Trophoblast cell (in vitro differentiated cells and primary cell): ENCODE results near the gene NEURL4.

Experiments used
- DNase-seq, 2 donors: peaks; one replicate each; pipeline ENCODE4 v3.0.0-alpha.2; 2016
- H2AFZ ChIP-seq: 2 replicates; pipeline ENCODE4 v1.6.1; 2013; ENCODE audit warnings: low read length, moderate library complexity, mild to moderate bottlenecking; ENCODE audit not compliant: insufficient read depth, poor library complexity
- H2AK5ac ChIP-seq: 2 replicates; pipeline ENCODE4 v1.6.1; 2013; ENCODE audit warnings: mild to moderate bottlenecking, low read length
- H2BK120ac ChIP-seq: 2 replicates; pipeline ENCODE4 v1.6.1; 2013; ENCODE audit warnings: low read length, mild to moderate bottlenecking, moderate library complexity; ENCODE audit not compliant: insufficient read depth, poor library complexity
- H2BK12ac ChIP-seq: 2 replicates; pipeline ENCODE4 v1.6.1; 2013; ENCODE audit warnings: mild to moderate bottlenecking, low read length, moderate library complexity
- H2BK5ac ChIP-seq: 2 replicates; pipeline ENCODE4 v1.6.1; 2013; ENCODE audit warnings: low read length, low read depth, moderate library complexity, mild to moderate bottlenecking; ENCODE audit not compliant: poor library complexity
- H3K14ac ChIP-seq: 2 replicates; pipeline ENCODE4 v1.6.1; 2013; ENCODE audit warnings: mild to moderate bottlenecking, low read length
- H3K18ac ChIP-seq: 2 replicates; pipeline ENCODE4 v1.6.1; 2013; ENCODE audit warnings: mild to moderate bottlenecking, low read length
- H3K23ac ChIP-seq: 2 replicates; pipeline ENCODE4 v1.6.1; 2013; ENCODE audit warnings: low read length
- H3K27ac ChIP-seq: 2 replicates; pipeline ENCODE4 v1.5.1; 2013; ENCODE audit warnings: low read depth, mild to moderate bottlenecking, inconsistent platforms, low read length, moderate library complexity
- H3K27me3 ChIP-seq: 2 replicates; pipeline ENCODE4 v1.6.1; 2013; ENCODE audit warnings: inconsistent platforms, mild to moderate bottlenecking, low read length, moderate library complexity; ENCODE audit not compliant: insufficient read depth
- H3K36me3 ChIP-seq, 2 experiments: 1 replicate in 1 of 2; 2 replicates in 1 of 2; pipeline ENCODE4 v1.6.1; 2013; ENCODE audit warnings: low read length in 2 of 2, mild to moderate bottlenecking in 2 of 2, moderate library complexity in 1 of 2; ENCODE audit not compliant: insufficient read depth in 2 of 2, control insufficient read depth in 1 of 2
- H3K4ac ChIP-seq: 2 replicates; pipeline ENCODE4 v1.6.1; 2013; ENCODE audit warnings: low read depth, mild to moderate bottlenecking, low read length, moderate library complexity
- H3K4me1 ChIP-seq, 2 experiments: 1 replicate in 1 of 2; 2 replicates in 1 of 2; pipeline ENCODE4 v1.6.1; 2013; ENCODE audit warnings: low read length in 2 of 2, mild to moderate bottlenecking in 2 of 2, moderate library complexity in 1 of 2; ENCODE audit not compliant: insufficient read depth in 2 of 2, control insufficient read depth in 1 of 2
- H3K4me2 ChIP-seq: 2 replicates; pipeline ENCODE4 v1.6.1; 2013; ENCODE audit warnings: inconsistent platforms, mild to moderate bottlenecking, low read length, moderate library complexity
- H3K4me3 ChIP-seq: 2 replicates; pipeline ENCODE4 v1.5.1; 2013; ENCODE audit warnings: mild to moderate bottlenecking, low read depth, low read length, inconsistent platforms
- H3K79me1 ChIP-seq: one replicate; pipeline ENCODE4 v1.6.1; 2013; ENCODE audit warnings: low read length
- H3K79me2 ChIP-seq: 2 replicates; pipeline ENCODE4 v1.6.1; 2013; ENCODE audit warnings: low read length, mild to moderate bottlenecking; ENCODE audit not compliant: control insufficient read depth, insufficient read depth, poor library complexity
- H3K9ac ChIP-seq: 2 replicates; pipeline ENCODE4 v1.6.1; 2013; ENCODE audit warnings: mild to moderate bottlenecking, low read length
- H3K9me3 ChIP-seq: 2 replicates; pipeline ENCODE4 v1.6.1; 2013; ENCODE audit warnings: low read depth, mild to moderate bottlenecking, control low read depth, inconsistent platforms, low read length; ENCODE audit not compliant: insufficient read depth
- H4K12ac ChIP-seq: 2 replicates; pipeline ENCODE4 v1.6.1; 2013; ENCODE audit warnings: low read depth, mild to moderate bottlenecking, low read length, moderate library complexity
- H4K8ac ChIP-seq: 2 replicates; pipeline ENCODE4 v1.6.1; 2013; ENCODE audit warnings: low read depth, mild to moderate bottlenecking, low read length, moderate library complexity
- H4K91ac ChIP-seq: one replicate; pipeline ENCODE4 v1.6.1; 2013; ENCODE audit warnings: low read depth, mild to moderate bottlenecking, low read length, moderate library complexity
- WGBS: extraction: QIAGEN DNeasy Blood & Tissue Kit; methylation state at CpG from one replicate; pipeline ENCODE4 v1.1.7; 2013; ENCODE audit warnings: missing lambda C conversion rate; ENCODE audit not compliant: insufficient read length, insufficient coverage; ENCODE audit errors: extremely low coverage; 5-methylcytosine and 5-hydroxymethylcytosine counted together

Gene NEURL4

GRCh38 chr17:7285679-7286078, 43.5 kb downstream of the NEURL4 start:
- H2BK5ac ChIP-seq, result no peak overlapping the region
- no peak for DNase-seq
- no peak overlapping the region for H3K14ac ChIP-seq
- no peak overlapping the region for H3K23ac ChIP-seq
- H2AK5ac ChIP-seq, result no peak overlapping the region
- H2BK120ac ChIP-seq, result no peak overlapping the region
- no peaks in the 10 kb centered on the region for H3K36me3 ChIP-seq
- no peak overlapping the region for H3K4ac ChIP-seq
- no peak overlapping the region for H4K12ac ChIP-seq
- H3K79me2 ChIP-seq, result no peaks in the 10 kb centered on the region
- no peak overlapping the region for H4K8ac ChIP-seq
- H3K4me3 ChIP-seq, result no peak overlapping the region
- H3K27ac ChIP-seq, result no peak overlapping the region
- H2AFZ ChIP-seq, result no peak overlapping the region
- H2BK12ac ChIP-seq, result no peak overlapping the region
- no peak overlapping the region for H3K9ac ChIP-seq
- H3K4me2 ChIP-seq, result no peak overlapping the region
- no peaks in the 10 kb centered on the region for H3K9me3 ChIP-seq
- peaks cover 14 to 16% of the 10 kb centered on the region in 2 experiments for H3K4me1 ChIP-seq
- WGBS, result no CpG with 5 or more reads among the region's 12 CpGs
- no peak overlapping the region for H3K18ac ChIP-seq
- peaks cover 8% of the 10 kb centered on the region for H3K27me3 ChIP-seq
- no peaks in the 10 kb centered on the region for H3K79me1 ChIP-seq
- H4K91ac ChIP-seq, result no peak overlapping the region

DNA sequence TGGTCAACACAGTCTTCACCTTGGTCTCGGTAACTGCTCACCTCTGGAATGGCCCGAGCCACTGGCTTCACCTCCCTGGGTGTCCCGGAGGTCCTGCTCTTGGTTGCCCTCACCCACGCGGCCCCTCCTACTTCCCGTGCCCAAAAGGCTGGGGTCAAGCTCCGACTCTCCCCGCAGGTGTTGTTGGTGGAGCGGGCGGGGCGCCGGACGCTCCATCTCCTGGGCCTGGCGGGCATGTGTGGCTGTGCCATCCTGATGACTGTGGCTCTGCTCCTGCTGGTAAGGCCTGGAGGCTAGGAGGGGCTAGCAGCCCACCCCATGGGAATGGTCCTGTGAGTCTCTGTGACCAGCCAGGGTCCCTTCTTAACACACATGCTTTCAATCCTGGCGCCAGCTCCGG, 44.2 kb downstream of the NEURL4 start:
- Histone ChIP-seq H2BK120ac (no peak overlapping the region), H4K8ac (no peak overlapping the region), H3K79me2 (no peaks in the 10 kb centered on the region), H3K4ac (no peak overlapping the region), H2AK5ac (no peak overlapping the region), H3K9ac (no peak overlapping the region), H4K91ac (no peak overlapping the region), H3K4me1 (peaks cover 16% of the 10 kb centered on the region in 2 experiments), H2AFZ (no peak overlapping the region), H3K36me3 (no peaks in the 10 kb centered on the region), H2BK5ac (no peak overlapping the region), H3K14ac (no peak overlapping the region), H4K12ac (no peak overlapping the region), H3K4me2 (no peak overlapping the region), H3K9me3 (no peaks in the 10 kb centered on the region), H3K4me3 (no peak overlapping the region), H3K18ac (no peak overlapping the region), H3K79me1 (no peaks in the 10 kb centered on the region), H3K23ac (no peak overlapping the region), H3K27me3 (peaks cover 8% of the 10 kb centered on the region), H2BK12ac (no peak overlapping the region), H3K27ac (no peak overlapping the region)
- no CpG with 5 or more reads among the region's 16 CpGs for WGBS
- no peak for DNase-seq

DNA sequence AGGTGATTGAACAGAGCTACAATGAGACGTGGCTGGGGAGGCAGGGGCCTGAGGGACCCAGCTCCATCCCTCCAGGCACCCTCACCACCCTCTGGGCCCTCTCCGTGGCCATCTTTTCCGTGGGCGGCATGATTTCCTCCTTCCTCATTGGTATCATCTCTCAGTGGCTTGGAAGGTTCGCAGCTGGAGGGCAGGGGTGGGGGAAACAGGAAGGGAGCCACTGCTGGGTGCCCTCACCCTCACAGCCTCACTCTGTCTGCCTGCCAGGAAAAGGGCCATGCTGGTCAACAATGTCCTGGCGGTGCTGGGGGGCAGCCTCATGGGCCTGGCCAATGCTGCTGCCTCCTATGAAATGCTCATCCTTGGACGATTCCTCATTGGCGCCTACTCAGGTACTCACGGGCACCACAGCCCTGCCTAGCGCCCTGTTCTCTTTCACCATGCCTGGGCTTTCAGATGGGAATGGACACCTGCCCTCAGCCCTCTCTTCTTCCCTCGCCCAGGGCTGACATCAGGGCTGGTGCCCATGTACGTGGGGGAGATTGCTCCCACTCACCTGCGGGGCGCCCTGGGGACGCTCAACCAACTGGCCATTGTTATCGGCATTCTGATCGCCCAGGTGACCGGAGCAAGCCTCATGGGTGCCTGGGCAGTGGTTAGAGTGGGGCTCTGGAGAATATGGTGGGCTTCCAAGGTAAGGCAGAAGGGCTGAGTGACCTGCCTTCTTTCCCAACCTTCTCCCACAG, 45.5 kb downstream of the NEURL4 start:
- Histone ChIP-seq H3K9me3 (no peaks in the 10 kb centered on the region), H3K27ac (no peak overlapping the region), H3K14ac (no peak overlapping the region), H4K12ac (no peak overlapping the region), H2BK120ac (no peak overlapping the region), H4K8ac (no peak overlapping the region), H3K4me1 (peaks cover 16% of the 10 kb centered on the region in 2 experiments), H2AFZ (no peak overlapping the region), H3K36me3 (no peaks in the 10 kb centered on the region), H2BK5ac (no peak overlapping the region), H4K91ac (no peak overlapping the region), H3K23ac (no peak overlapping the region), H2AK5ac (no peak overlapping the region), H3K4me3 (no peak overlapping the region), H2BK12ac (no peak overlapping the region), H3K27me3 (peaks cover 8% of the 10 kb centered on the region), H3K4me2 (no peak overlapping the region), H3K79me1 (no peaks in the 10 kb centered on the region), H3K9ac (no peak overlapping the region), H3K18ac (no peak overlapping the region), H3K79me2 (no peaks in the 10 kb centered on the region), H3K4ac (no peak overlapping the region)
- no peak for DNase-seq
- no CpG with 5 or more reads among the region's 18 CpGs for WGBS

DNA sequence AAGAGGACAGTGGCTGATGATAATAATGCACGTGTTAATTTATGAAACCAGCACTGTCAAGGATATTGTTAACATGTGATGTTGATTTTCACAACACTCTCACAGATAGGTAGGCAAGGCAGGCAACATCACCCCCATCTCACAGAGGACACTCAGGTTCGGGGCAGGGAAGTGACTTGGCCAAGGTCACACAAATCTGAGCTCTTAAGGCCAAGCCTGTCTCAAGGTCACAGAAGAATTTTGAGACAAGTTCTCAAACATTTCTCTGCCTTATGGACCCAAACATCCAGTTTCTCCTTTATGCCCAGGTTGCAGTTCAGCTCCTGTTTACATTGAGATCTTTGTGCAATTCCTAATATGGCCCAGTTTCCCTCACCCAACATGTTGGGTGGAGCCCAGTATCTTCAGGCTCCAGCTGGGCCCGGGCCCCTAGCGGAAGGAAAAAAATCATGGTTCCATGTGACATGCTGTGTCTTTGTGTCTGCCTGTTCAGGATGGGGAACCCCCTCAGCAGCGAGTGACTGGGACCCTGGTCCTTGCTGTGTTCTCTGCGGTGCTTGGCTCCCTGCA, 46.3 kb downstream of the NEURL4 start:
- no peak overlapping the region for H2BK5ac ChIP-seq
- H2AK5ac ChIP-seq, result no peak overlapping the region

More for the DNA sequence above, 46.3 kb downstream of the NEURL4 start:
- no peak for DNase-seq
- Histone ChIP-seq H3K9ac (no peak overlapping the region), H3K4me1 (peaks cover 16% of the 10 kb centered on the region in 2 experiments), H3K4me3 (no peak overlapping the region), H3K9me3 (no peaks in the 10 kb centered on the region), H2AFZ (no peak overlapping the region), H4K91ac (no peak overlapping the region), H3K4ac (no peak overlapping the region), H3K14ac (no peak overlapping the region), H2BK120ac (no peak overlapping the region), H3K27me3 (peaks cover 6% of the 10 kb centered on the region), H3K18ac (no peak overlapping the region), H3K79me2 (no peaks in the 10 kb centered on the region), H2BK12ac (no peak overlapping the region), H4K12ac (no peak overlapping the region), H3K36me3 (no peaks in the 10 kb centered on the region), H3K27ac (no peak overlapping the region), H3K23ac (no peak overlapping the region), H3K4me2 (no peak overlapping the region), H3K79me1 (no peaks in the 10 kb centered on the region), H4K8ac (no peak overlapping the region)
- no CpG with 5 or more reads among the region's 6 CpGs for WGBS
